ENCODE data around the gene ZMYND8. TPM values are rescaled to one million over a fixed set of nuclear protein-coding genes. Genes with fewer than 3 reads are reported as not detected.

The ZMYND8 gene
- total and polyA plus RNA-seq, 3 donors from 2014 or later, result 30.4 to 102 (median 87.2) TPM

DNA sequence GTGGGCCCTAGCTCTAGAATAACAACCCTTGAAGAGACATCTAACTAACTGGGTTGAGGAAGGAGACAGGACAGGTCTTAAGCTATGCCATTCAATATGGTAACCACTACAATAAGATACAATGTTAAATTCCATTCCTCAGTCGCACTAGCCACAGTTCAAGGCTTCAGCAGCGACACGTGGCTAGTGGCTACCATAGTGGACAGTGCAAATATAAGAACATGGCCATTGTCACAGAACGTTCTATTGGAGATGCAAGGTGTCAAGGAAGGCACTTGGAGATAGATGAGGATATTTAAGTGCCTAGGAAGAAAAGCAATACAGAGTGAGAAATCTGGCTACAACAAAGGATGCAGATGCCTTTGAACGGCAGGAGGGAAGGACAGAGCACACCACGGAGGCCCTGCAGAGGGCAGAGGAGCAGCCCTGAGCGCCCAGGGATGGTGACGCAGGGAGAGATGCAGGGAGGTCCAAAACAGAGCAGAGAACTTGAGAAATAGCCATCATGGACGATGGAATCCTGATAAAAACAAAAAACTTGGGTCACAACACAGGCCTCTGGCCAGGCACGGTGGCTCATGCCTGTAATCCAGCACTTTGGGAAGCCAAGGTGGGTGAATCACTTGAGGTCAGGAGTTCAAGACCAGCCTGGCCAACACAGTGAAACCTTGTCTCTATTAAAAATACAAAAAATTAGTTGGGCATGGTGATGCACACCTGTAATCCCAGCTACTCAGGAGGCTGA is 140.7 kb downstream of the ZMYND8 start:
- no peaks in the 10 kb centered on the region for H3K36me3 ChIP-seq (ENCODE audit: low read depth, missing control alignments)
- TF ChIP-seq, protein P1, sequence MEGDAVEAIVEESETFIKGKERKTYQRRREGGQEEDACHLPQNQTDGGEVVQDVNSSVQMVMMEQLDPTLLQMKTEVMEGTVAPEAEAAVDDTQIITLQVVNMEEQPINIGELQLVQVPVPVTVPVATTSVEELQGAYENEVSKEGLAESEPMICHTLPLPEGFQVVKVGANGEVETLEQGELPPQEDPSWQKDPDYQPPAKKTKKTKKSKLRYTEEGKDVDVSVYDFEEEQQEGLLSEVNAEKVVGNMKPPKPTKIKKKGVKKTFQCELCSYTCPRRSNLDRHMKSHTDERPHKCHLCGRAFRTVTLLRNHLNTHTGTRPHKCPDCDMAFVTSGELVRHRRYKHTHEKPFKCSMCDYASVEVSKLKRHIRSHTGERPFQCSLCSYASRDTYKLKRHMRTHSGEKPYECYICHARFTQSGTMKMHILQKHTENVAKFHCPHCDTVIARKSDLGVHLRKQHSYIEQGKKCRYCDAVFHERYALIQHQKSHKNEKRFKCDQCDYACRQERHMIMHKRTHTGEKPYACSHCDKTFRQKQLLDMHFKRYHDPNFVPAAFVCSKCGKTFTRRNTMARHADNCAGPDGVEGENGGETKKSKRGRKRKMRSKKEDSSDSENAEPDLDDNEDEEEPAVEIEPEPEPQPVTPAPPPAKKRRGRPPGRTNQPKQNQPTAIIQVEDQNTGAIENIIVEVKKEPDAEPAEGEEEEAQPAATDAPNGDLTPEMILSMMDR (IDR thresholded peaks at IDR 0.05), result no peak
- TF ChIP-seq POLR2A (IDR thresholded peaks at IDR 0.05), result no peak
- DNase-seq, result no peak
- no peak overlapping the region for H3K27ac ChIP-seq
- 80 to 91% methylated on average over 10 of the region's 10 CpGs for WGBS, 2 donors
- no peaks in the 10 kb centered on the region for H3K9me3 ChIP-seq
- intact Hi-C loops (cut with DNase I; ENCODE audit: low total_unique reads), result no loop called here
- H3K4me1 ChIP-seq, result no peaks in the 10 kb centered on the region
- H3K4me3 ChIP-seq, result no peak overlapping the region
- H3K27me3 ChIP-seq, result no peaks in the 10 kb centered on the region

DNA sequence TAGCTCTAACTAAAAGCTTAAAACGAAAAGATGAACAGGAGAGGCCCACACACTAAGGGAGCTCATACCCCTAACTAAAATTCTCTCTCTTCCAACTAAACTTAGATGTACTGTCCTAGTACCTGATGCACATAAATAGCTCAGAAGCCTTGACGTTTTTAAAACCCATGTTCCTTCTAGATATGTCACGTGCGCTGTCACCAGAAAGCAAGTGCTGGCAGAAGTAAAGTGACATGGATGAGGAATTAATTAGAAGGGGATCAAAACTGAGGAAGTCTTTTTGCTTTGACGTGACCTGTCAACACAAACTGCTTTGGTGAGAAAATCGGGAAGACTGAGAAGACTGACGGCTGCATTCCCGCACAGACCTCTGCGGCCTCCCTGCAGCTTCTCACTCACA is 142.5 kb downstream of the ZMYND8 start:
- Histone ChIP-seq H3K36me3 (ENCODE audit: low read depth, missing control alignments) (no peaks in the 10 kb centered on the region), H3K27me3 (no peaks in the 10 kb centered on the region)
- intact Hi-C loops (cut with DNase I; ENCODE audit: low total_unique reads), result no loop called here

DNA sequence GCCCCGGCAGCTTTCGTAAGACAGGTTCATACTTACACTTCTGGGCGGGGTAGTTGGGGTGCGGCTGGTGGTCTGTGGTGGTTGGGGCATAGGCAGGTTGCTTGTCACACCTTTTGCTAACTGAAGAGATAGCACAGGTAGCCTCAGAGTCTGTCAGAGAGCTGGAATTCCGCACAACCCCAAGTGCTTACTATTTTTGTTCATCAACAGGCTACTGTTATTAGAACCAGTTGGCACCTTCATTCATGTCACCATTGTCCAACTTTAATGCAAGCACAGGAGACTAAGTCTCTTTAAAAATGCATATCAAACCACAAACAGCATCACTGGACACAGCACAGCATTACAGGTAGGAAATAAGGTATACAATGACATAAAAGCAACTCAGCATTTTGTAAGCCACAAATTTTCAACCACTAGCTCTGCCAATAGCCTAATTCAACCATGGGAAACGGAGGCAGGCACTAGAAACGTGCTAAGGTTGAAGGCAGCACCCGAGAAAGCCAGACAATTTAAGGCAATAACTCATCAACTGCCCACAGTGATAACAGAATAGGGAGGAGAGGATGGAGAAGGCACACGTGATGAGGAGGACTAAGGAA is 143.8 kb downstream of the ZMYND8 start:
- H3K4me1 ChIP-seq, result no peaks in the 10 kb centered on the region
- no peaks in the 10 kb centered on the region for H3K9me3 ChIP-seq
- no peaks in the 10 kb centered on the region for H3K36me3 ChIP-seq (ENCODE audit: low read depth, missing control alignments)
- no peaks in the 10 kb centered on the region for H3K27me3 ChIP-seq
- no peak for TF ChIP-seq POLR2A (IDR thresholded peaks at IDR 0.05)
- TF ChIP-seq, protein P1 (IDR thresholded peaks at IDR 0.05), result no peak
- no peak for DNase-seq
- intact Hi-C loops (cut with DNase I; ENCODE audit: low total_unique reads), result no loop called here
- WGBS, 2 donors, result 79 to 86% methylated on average over 9 of the region's 9 CpGs
- H3K4me3 ChIP-seq, result no peak overlapping the region
- no peak overlapping the region for H3K27ac ChIP-seq

More for the DNA sequence above, 142.5 kb downstream of the ZMYND8 start:
- no peak overlapping the region for H3K4me3 ChIP-seq
- H3K9me3 ChIP-seq, result no peaks in the 10 kb centered on the region
- no peak for DNase-seq
- TF ChIP-seq, protein P1 (IDR thresholded peaks at IDR 0.05), result no peak
- no peaks in the 10 kb centered on the region for H3K4me1 ChIP-seq
- H3K27ac ChIP-seq, result no peak overlapping the region
- WGBS, 2 donors, result 91 to 96% methylated on average over 9 of the region's 9 CpGs

DNA sequence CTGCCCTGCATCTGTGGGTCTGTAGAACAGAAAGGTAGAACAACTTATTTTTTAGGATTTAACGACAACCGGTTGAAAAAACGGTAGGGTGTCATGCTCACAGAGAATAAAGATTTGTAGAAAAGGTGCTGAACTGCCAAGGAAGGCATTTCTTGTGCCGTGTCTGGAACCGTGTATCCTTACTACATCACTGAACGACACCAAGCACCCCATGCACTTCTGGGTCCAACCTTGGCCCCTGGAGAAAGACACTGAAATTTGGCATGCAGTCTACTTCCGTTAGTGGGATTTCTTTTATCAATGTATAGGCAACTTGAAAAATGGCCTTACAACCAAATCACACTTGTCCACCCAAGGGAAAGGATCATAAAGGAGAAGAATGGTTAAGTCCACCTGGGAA is 145.5 kb downstream of the ZMYND8 start:
- Histone ChIP-seq H3K27ac (no peak overlapping the region), H3K27me3 (no peaks in the 10 kb centered on the region), H3K4me3 (no peak overlapping the region), H3K9me3 (no peaks in the 10 kb centered on the region), H3K4me1 (peaks cover 4% of the 10 kb centered on the region), H3K36me3 (ENCODE audit: low read depth, missing control alignments) (no peaks in the 10 kb centered on the region)
- DNase-seq, result no peak
- TF ChIP-seq POLR2A (IDR thresholded peaks at IDR 0.05), result no peak
- TF ChIP-seq, protein P1 (IDR thresholded peaks at IDR 0.05), result no peak
- 90 to 94% methylated on average over 7 of the region's 7 CpGs for WGBS, 2 donors
- intact Hi-C loops (cut with DNase I; ENCODE audit: low total_unique reads), result no loop called here

Data from testis (tissue), 3 donors.